Mucosa of rectum (tissue), 2 donors: Measurements from ENCODE around the gene ABHD17A.

Source experiments
- H3K27ac ChIP-seq, 2 donors: one replicate each; pipeline ENCODE4 v1.7.0; 2013; ENCODE audit warnings: inconsistent platforms in 2 of 2, low read depth in 2 of 2, low read length in 2 of 2
- H3K27me3 ChIP-seq, 2 donors: one replicate each; pipeline ENCODE4 v1.7.0; 2013; ENCODE audit warnings: low read length in 2 of 2; ENCODE audit not compliant: control insufficient read depth in 2 of 2, insufficient read depth in 2 of 2
- H3K36me3 ChIP-seq, 2 donors: one replicate each; pipeline ENCODE4 v1.7.0; 2013; ENCODE audit warnings: low read length in 2 of 2; ENCODE audit not compliant: control insufficient read depth in 2 of 2, insufficient read depth in 2 of 2
- H3K4me1 ChIP-seq, 2 donors: one replicate each; pipeline ENCODE4 v1.7.0; 2013; ENCODE audit warnings: low read length in 2 of 2, mild to moderate bottlenecking in 1 of 2; ENCODE audit not compliant: control insufficient read depth in 2 of 2, insufficient read depth in 2 of 2
- H3K4me3 ChIP-seq, 2 donors: one replicate each; pipeline ENCODE4 v1.7.0; 2013; ENCODE audit warnings: low read length in 2 of 2
- H3K9ac ChIP-seq, 2 donors: one replicate each; pipeline ENCODE4 v1.7.0; 2013; ENCODE audit warnings: low read length in 2 of 2, low read depth in 1 of 2, mild to moderate bottlenecking in 1 of 2
- H3K9me3 ChIP-seq, 2 donors: one replicate each; pipeline ENCODE4 v1.7.0; 2013; ENCODE audit warnings: low read length in 2 of 2; ENCODE audit not compliant: control insufficient read depth in 2 of 2
- donor health status: healthy.
- donor health status: Normal muscosa, but diverticular disease.

Gene ABHD17A

GRCh38 chr19:1828279-1829238 is 56.7 kb downstream of the ABHD17A start:
- Histone ChIP-seq H3K9me3 (no peaks in the 10 kb centered on the region), H3K36me3 (peaks cover 7 to 17% of the 10 kb centered on the region in 2 donors), H3K27ac (no peak overlapping the region), H3K4me3 (no peak overlapping the region), H3K4me1 (peaks cover 0 to 4% of the 10 kb centered on the region in 2 donors), H3K27me3 (no peaks in the 10 kb centered on the region), H3K9ac (no peak overlapping the region)

GRCh38 chr19:1827566-1828278 is 57.6 kb downstream of the ABHD17A start:
- H3K27me3 ChIP-seq, result no peaks in the 10 kb centered on the region
- no peak overlapping the region for H3K4me3 ChIP-seq
- no peaks in the 10 kb centered on the region for H3K9me3 ChIP-seq
- H3K27ac ChIP-seq, result no peak overlapping the region
- H3K36me3 ChIP-seq, result peaks cover 13 to 23% of the 10 kb centered on the region in 2 donors
- H3K9ac ChIP-seq, result no peak overlapping the region
- H3K4me1 ChIP-seq, result peaks cover 0 to 4% of the 10 kb centered on the region in 2 donors
